Transverse colon (tissue), 3 donors: ENCODE data around the gene SPAG7.

ENCODE experiments used
- CTCF ChIP-seq, 5 experiments: fragments of 200-600 bp in 3 of 5; fragments of 450-650 bp in 2 of 5; sonication (generic) in 3 of 5; IDR thresholded peaks; 1 replicate in 2 of 5; 2 replicates in 3 of 5; pipeline ENCODE4 v1.5.1; 2016 to 2017; ENCODE audit warnings: antibody characterized with exemption in 5 of 5, inconsistent platforms in 3 of 5, mild to moderate bottlenecking in 2 of 5, moderate library complexity in 1 of 5
- EP300 ChIP-seq: sonication (generic); formaldehyde crosslinking; IDR thresholded peaks from one replicate; pipeline ENCODE4 v1.6.1; 2017; ENCODE audit warnings: antibody characterized with exemption, low read depth
- POLR2A ChIP-seq: fragments of 450-650 bp; IDR thresholded peaks from one replicate; pipeline ENCODE4 v1.6.1; 2016; ENCODE audit warnings: antibody characterized with exemption, mild to moderate bottlenecking, moderate library complexity

- TF ChIP-seq POLR2A (peak; percentile 17), CTCF (IDR thresholded peaks at IDR 0.05) (no peak), EP300 (no peak)
Measured at GRCh38 chr17:4946312-4946976, 21.2 kb downstream of the SPAG7 start.
